ENCODE results near the gene NLRP2B. TPM values are rescaled to one million over a fixed set of nuclear protein-coding genes. Genes with fewer than 3 reads are reported as not detected.

NLRP2B gene
- total RNA-seq, 1 experiment from 2014 or later, result not detected

GRCh38 chrX:57652705-57653104, 27.4 kb downstream of the NLRP2B start:
- Mint-ChIP-seq H3K9me3 (peaks cover 81 to 86% of the 10 kb centered on the region in 2 experiments), H3K27ac (no peak overlapping the region), H3K4me3 (no peak overlapping the region), H3K36me3 (ENCODE audit: insufficient read depth in 1 of 3, low read depth in 3 of 3) (peaks cover 26 to 30% (median 26%) of the 10 kb centered on the region in 3 experiments), H3K27me3 (ENCODE audit: low read depth) (no peaks in the 10 kb centered on the region), H3K4me1 (peaks cover 16 to 24% of the 10 kb centered on the region in 2 experiments)
- Histone ChIP-seq H2BK5ac (ENCODE audit: insufficient read length, low read length) (no peak overlapping the region), H2BK120ac (ENCODE audit: low read depth, low read length, poor library complexity, severe bottlenecking) (no peak overlapping the region), H2AK5ac (ENCODE audit: insufficient read length, low read length) (no peak overlapping the region), H4K5ac (ENCODE audit: insufficient read length, low read depth, low read length) (no peak overlapping the region), H2BK12ac (ENCODE audit: insufficient read length, low read depth, low read length) (no peak overlapping the region), H3K4me2 (ENCODE audit: insufficient read depth, insufficient read length, low read length) (no peak overlapping the region), H3K9ac (ENCODE audit: extremely low read depth, insufficient read length, low read length) (no peak overlapping the region), H2BK15ac (ENCODE audit: low read depth, low read length) (no peak overlapping the region), H3K23ac (ENCODE audit: insufficient read length, low read depth, low read length) (no peak overlapping the region), H2BK20ac (ENCODE audit: low read depth, low read length, poor library complexity, severe bottlenecking) (no peak overlapping the region), H4K8ac (replicated peaks; ENCODE audit: insufficient read length, low read depth, low read length) (no peak overlapping the region), H3K27ac (ENCODE audit: insufficient read length, low read depth, low read length) (no peak overlapping the region), H3K14ac (ENCODE audit: insufficient read depth, low read length) (no peak overlapping the region), H3K18ac (ENCODE audit: insufficient read length, low read depth, low read length) (no peak overlapping the region), H3K4me1 (ENCODE audit: insufficient read depth, low read length) (peaks cover 2% of the 10 kb centered on the region; the same call in 1 of the 2 replicates), H3K79me2 (ENCODE audit: insufficient read depth, low read length) (no peaks in the 10 kb centered on the region), H3K56ac (ENCODE audit: insufficient read length, low read depth, low read length) (no peak overlapping the region), H4K20me1 (ENCODE audit: control insufficient read depth, insufficient read depth, insufficient read length) (no peaks in the 10 kb centered on the region), H3K23me2 (ENCODE audit: insufficient read length, low read depth, low read length, poor library complexity, severe bottlenecking) (no peaks in the 10 kb centered on the region), H4K91ac (ENCODE audit: insufficient read length, low read depth, low read length) (no peak overlapping the region), H3K4ac (ENCODE audit: low read depth, low read length) (no peak overlapping the region), H3K9me3 (ENCODE audit: control insufficient read depth, low read depth, low read length) (peaks cover 50% of the 10 kb centered on the region), H3K27me3 (ENCODE audit: insufficient read depth, low read length) (no peaks in the 10 kb centered on the region), H3K79me1 (ENCODE audit: insufficient read depth, low read depth, low read length, poor library complexity, severe bottlenecking) (no peaks in the 10 kb centered on the region), H3T11ph (ENCODE audit: low read length) (no peak overlapping the region), H2AFZ (ENCODE audit: low read length) (no peak overlapping the region)
- WGBS (ENCODE audit: extremely low coverage, insufficient read length, low lambda C conversion rate), result no CpG with 5 or more reads among the region's 1 CpG
- TF ChIP-seq CTCF (conservative IDR thresholded peaks at IDR 0.05), result no peak
- no peak for DNase-seq

Data from H9 (cell line).